ENCODE results near the gene RTKN. TPM values are rescaled to one million over a fixed set of nuclear protein-coding genes. Genes with fewer than 3 reads are reported as not detected.

RTKN gene
- total and polyA plus RNA-seq, 2 of the 13 experiments (the other 11 are each of a cell fraction or from before 2014, with no cell fraction given) = 159 to 166 TPM

DNA sequence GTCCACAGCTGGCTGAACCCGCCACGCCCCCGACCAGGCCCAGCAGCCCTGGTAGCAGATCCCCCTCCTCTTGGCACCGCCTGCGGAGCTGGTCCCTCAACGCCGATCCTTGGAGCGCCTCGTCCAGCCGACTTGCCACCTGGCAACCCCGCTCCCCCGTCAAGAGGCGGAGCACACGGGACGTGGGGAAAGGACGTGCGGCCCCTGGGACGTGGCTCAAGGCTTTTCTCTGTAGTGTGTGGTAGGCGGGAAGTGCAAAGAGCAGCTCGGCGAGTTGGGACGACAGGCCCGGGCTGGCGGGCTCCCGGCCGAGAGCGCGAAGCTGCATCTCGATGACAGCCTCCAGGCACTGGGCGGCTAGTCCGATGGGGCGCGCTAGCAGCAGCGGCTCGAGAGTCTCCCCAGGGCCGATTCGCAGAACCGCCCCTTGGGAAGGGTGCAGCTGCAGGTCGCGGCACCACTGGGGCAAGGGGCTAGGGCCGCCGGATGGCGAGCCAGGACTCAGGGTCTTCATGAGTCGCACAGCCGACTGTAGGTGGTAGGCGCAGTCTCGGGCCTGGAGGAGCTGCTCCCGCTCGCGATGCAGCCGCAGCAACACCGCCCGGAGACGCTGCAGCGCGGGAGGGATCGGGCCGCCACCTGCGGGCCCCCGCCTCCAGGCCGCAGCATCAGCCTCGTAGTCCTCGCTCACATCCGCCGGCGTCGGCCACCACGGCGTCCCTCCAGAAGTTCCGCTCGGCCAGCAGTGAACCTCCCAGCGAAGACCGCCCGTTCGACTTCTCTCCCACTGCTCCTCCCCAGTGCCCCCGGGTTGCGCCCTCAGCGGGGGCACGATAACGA, 40.4 kb upstream of the RTKN start (continued):
- TF ChIP-seq TIGD3 (CRISPR knock-in tag; IDR thresholded peaks at IDR 0.05; ENCODE audit: borderline replicate concordance) (peak; percentile 60; the same call in 1 of the 2 replicates), IRX3 (CRISPR knock-in tag; IDR thresholded peaks at IDR 0.05; ENCODE audit: borderline replicate concordance, low read depth) (peak; percentile 59; the same call in 1 of the 2 replicates), ZNF619 (CRISPR knock-in tag; IDR thresholded peaks at IDR 0.05) (no peak), ATF1 (CRISPR knock-in tag; IDR thresholded peaks at IDR 0.05) (no peak), ZNF788 (CRISPR knock-in tag; IDR thresholded peaks at IDR 0.05; ENCODE audit: borderline replicate concordance) (no peak; the same call in 1 of the 2 replicates), DR1 (CRISPR knock-in tag; IDR thresholded peaks at IDR 0.05) (peak; percentile 38; the same call in 1 of the 2 replicates), ARNTL (CRISPR knock-in tag; IDR thresholded peaks at IDR 0.05) (no peak), CTCF (CRISPR knock-in tag; IDR thresholded peaks at IDR 0.05) (peak; percentile 31; the same call in 1 of the 2 replicates), MED8 (CRISPR knock-in tag; IDR thresholded peaks at IDR 0.05; ENCODE audit: insufficient replicate concordance) (peak; percentile 85), KDM1A (CRISPR knock-in tag; IDR thresholded peaks at IDR 0.05) (no peak; the same call in 1 of the 2 replicates), MAF1 (CRISPR knock-in tag; IDR thresholded peaks at IDR 0.05; ENCODE audit: borderline replicate concordance) (peak; percentile 22; the same call in 1 of the 2 replicates), NKX3-1 (CRISPR knock-in tag; IDR thresholded peaks at IDR 0.05) (no peak; the same call in 1 of the 2 replicates), ZNF550 (CRISPR knock-in tag; IDR thresholded peaks at IDR 0.05; ENCODE audit: borderline replicate concordance) (no peak; the same call in 1 of the 2 replicates), MXD4 (CRISPR knock-in tag; IDR thresholded peaks at IDR 0.05) (no peak), ZMAT3 (CRISPR knock-in tag; conservative IDR thresholded peaks at IDR 0.05) (peak; percentile 55; the same call in 1 of the 2 replicates)
- TF ChIP-seq, protein P1, sequence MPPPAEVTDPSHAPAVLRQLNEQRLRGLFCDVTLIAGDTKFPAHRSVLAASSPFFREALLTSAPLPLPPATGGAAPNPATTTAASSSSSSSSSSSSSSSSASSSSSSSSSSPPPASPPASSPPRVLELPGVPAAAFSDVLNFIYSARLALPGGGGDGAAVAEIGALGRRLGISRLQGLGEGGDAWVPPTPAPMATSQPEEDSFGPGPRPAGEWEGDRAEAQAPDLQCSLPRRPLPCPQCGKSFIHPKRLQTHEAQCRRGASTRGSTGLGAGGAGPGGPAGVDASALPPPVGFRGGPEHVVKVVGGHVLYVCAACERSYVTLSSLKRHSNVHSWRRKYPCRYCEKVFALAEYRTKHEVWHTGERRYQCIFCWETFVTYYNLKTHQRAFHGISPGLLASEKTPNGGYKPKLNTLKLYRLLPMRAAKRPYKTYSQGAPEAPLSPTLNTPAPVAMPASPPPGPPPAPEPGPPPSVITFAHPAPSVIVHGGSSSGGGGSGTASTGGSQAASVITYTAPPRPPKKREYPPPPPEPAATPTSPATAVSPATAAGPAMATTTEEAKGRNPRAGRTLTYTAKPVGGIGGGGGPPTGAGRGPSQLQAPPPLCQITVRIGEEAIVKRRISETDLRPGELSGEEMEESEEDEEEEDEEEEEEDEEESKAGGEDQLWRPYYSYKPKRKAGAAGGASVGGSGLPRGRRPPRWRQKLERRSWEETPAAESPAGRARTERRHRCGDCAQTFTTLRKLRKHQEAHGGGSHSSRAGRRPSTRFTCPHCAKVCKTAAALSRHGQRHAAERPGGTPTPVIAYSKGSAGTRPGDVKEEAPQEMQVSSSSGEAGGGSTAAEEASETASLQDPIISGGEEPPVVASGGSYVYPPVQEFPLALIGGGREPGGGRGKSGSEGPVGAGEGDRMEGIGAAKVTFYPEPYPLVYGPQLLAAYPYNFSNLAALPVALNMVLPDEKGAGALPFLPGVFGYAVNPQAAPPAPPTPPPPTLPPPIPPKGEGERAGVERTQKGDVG (CRISPR knock-in tag; IDR thresholded peaks at IDR 0.05; ENCODE audit: borderline replicate concordance) = no peak
- TF ChIP-seq, protein P2, sequence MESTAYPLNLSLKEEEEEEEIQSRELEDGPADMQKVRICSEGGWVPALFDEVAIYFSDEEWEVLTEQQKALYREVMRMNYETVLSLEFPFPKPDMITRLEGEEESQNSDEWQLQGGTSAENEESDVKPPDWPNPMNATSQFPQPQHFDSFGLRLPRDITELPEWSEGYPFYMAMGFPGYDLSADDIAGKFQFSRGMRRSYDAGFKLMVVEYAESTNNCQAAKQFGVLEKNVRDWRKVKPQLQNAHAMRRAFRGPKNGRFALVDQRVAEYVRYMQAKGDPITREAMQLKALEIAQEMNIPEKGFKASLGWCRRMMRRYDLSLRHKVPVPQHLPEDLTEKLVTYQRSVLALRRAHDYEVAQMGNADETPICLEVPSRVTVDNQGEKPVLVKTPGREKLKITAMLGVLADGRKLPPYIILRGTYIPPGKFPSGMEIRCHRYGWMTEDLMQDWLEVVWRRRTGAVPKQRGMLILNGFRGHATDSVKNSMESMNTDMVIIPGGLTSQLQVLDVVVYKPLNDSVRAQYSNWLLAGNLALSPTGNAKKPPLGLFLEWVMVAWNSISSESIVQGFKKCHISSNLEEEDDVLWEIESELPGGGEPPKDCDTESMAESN (CRISPR knock-in tag; conservative IDR thresholded peaks at IDR 0.05) = peak; percentile 72
